ENCODE measurements around the gene COA1.

COA1 gene

GRCh38 chr7:43769791-43770465, 40.6 kb upstream of the COA1 start:
- H3K79me2 ChIP-seq: peaks cover 38% of the 10 kb centered on the region
- H3K36me3 ChIP-seq (ENCODE audit: control insufficient read depth, insufficient read depth, low read length): no peaks in the 10 kb centered on the region
- no peak overlapping the region for H2AFZ ChIP-seq
- TF ChIP-seq, protein P1, sequence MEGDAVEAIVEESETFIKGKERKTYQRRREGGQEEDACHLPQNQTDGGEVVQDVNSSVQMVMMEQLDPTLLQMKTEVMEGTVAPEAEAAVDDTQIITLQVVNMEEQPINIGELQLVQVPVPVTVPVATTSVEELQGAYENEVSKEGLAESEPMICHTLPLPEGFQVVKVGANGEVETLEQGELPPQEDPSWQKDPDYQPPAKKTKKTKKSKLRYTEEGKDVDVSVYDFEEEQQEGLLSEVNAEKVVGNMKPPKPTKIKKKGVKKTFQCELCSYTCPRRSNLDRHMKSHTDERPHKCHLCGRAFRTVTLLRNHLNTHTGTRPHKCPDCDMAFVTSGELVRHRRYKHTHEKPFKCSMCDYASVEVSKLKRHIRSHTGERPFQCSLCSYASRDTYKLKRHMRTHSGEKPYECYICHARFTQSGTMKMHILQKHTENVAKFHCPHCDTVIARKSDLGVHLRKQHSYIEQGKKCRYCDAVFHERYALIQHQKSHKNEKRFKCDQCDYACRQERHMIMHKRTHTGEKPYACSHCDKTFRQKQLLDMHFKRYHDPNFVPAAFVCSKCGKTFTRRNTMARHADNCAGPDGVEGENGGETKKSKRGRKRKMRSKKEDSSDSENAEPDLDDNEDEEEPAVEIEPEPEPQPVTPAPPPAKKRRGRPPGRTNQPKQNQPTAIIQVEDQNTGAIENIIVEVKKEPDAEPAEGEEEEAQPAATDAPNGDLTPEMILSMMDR (IDR thresholded peaks at IDR 0.05): no peak
- H3K4me3 ChIP-seq (ENCODE audit: low read depth, low read length): no peak overlapping the region
- no peak overlapping the region for H3K27ac ChIP-seq
- H3K9ac ChIP-seq: no peak overlapping the region
- peaks cover 6% of the 10 kb centered on the region for H3K4me1 ChIP-seq
- no peak overlapping the region for H3K4me2 ChIP-seq (ENCODE audit: low read length)
- H3K27me3 ChIP-seq (ENCODE audit: control insufficient read depth, insufficient read depth, low read length): no peaks in the 10 kb centered on the region
- H3K9me3 ChIP-seq (ENCODE audit: control insufficient read depth, low read length): no peaks in the 10 kb centered on the region

GRCh38 chr7:43769281-43769680, 40.0 kb upstream of the COA1 start:
- Histone ChIP-seq H3K9ac (no peak overlapping the region), H3K27ac (no peak overlapping the region), H3K27me3 (ENCODE audit: control insufficient read depth, insufficient read depth, low read length) (no peaks in the 10 kb centered on the region), H3K79me2 (peaks cover 36% of the 10 kb centered on the region), H3K4me3 (ENCODE audit: low read depth, low read length) (no peak overlapping the region), H3K4me1 (peaks cover 9% of the 10 kb centered on the region), H3K9me3 (ENCODE audit: control insufficient read depth, low read length) (no peaks in the 10 kb centered on the region), H3K36me3 (ENCODE audit: control insufficient read depth, insufficient read depth, low read length) (no peaks in the 10 kb centered on the region), H2AFZ (no peak overlapping the region), H3K4me2 (ENCODE audit: low read length) (no peak overlapping the region)
- TF ChIP-seq, protein P1 (IDR thresholded peaks at IDR 0.05): no peak

DNA sequence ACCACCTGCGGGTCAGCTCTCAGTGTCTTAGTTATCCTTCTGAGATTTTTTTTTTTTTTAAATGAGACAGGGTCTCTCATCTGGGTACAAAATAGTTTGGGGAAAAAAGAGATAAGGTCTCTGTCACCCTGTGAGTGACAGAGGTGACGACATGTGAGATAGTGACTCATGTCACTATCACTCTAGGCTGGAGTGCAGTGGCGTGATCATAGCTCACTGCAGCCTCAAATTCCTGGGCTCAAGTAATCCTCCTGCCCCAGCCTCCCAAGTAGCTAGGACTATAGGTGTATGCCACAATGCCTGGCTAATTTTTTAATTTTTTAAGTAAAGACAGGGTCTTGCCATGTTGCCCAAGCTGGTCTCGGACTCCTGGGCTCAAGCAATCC, 39.6 kb upstream of the COA1 start:
- Histone ChIP-seq H3K9ac (no peak overlapping the region), H3K9me3 (ENCODE audit: control insufficient read depth, low read length) (no peaks in the 10 kb centered on the region), H3K36me3 (ENCODE audit: control insufficient read depth, insufficient read depth, low read length) (no peaks in the 10 kb centered on the region), H3K27ac (no peak overlapping the region), H3K4me1 (peaks cover 9% of the 10 kb centered on the region), H3K4me2 (ENCODE audit: low read length) (no peak overlapping the region), H2AFZ (no peak overlapping the region), H3K79me2 (peaks cover 36% of the 10 kb centered on the region), H3K27me3 (ENCODE audit: control insufficient read depth, insufficient read depth, low read length) (no peaks in the 10 kb centered on the region), H3K4me3 (ENCODE audit: low read depth, low read length) (no peak overlapping the region)
- TF ChIP-seq, protein P1 (IDR thresholded peaks at IDR 0.05): no peak

DNA sequence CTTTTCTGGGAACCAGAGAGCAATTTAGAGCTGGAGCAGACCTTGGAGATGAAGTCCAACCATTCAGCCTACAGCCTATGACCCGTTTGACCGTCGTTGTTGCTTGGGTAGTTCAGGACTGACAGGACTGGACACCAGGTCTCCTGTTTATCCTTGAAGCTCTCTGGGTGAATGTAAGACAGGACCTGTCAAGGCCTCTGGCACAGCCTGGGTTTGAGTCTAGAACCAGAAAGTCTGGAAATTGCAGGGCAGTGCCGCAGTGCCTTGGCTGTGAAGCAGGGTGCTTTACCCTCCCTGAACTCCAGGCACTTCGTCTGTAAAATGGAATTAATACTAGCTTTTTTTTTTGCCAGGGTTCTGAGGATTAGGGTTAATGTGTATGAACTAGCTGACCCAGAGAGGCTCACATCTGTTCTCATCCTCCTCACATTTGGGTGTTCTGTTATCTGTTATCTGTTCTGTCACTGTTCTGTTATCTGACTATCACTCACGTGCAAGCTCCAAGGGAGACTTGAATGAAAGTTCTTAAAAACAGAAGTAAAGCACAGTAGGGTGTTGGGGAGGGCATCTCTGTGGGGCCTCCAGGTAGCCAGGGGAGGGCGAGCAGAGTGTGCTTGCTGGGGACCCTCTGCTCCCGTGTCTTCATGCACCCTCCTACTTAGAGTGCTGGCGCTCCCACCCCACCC, 39.0 kb upstream of the COA1 start:
- Histone ChIP-seq H3K27me3 (ENCODE audit: control insufficient read depth, insufficient read depth, low read length) (no peaks in the 10 kb centered on the region), H3K4me2 (ENCODE audit: low read length) (no peak overlapping the region), H3K9me3 (ENCODE audit: control insufficient read depth, low read length) (no peaks in the 10 kb centered on the region), H3K4me1 (peaks cover 9% of the 10 kb centered on the region), H2AFZ (no peak overlapping the region), H3K9ac (no peak overlapping the region), H3K36me3 (ENCODE audit: control insufficient read depth, insufficient read depth, low read length) (no peaks in the 10 kb centered on the region), H3K79me2 (peaks cover 36% of the 10 kb centered on the region), H3K27ac (no peak overlapping the region), H3K4me3 (ENCODE audit: low read depth, low read length) (no peak overlapping the region)
- TF ChIP-seq, protein P1 (IDR thresholded peaks at IDR 0.05): no peak

Measured in parathyroid adenoma (tissue), 2 donors.